ENCODE results near the gene CDH2. TPM values are rescaled to one million over a fixed set of nuclear protein-coding genes. Genes with fewer than 3 reads are reported as not detected.

Gene CDH2
- total RNA-seq, 1 experiment from 2014 or later = not detected

- no peak for DNase-seq (ENCODE audit: low spot score)
Observed at GRCh38 chr18:28045176-28045810, 131.6 kb downstream of the CDH2 start.

- no peak for DNase-seq (ENCODE audit: low spot score)
Observed at GRCh38 chr18:28044036-28044435, 132.9 kb downstream of the CDH2 start.

- DNase-seq (ENCODE audit: low spot score) = no peak
Observed at GRCh38 chr18:28043631-28044030, 133.3 kb downstream of the CDH2 start.

- no peak for DNase-seq (ENCODE audit: low spot score)
Observed at GRCh38 chr18:28041366-28041765, 135.6 kb downstream of the CDH2 start.

GRCh38 chr18:28040716-28041115 is 136.2 kb downstream of the CDH2 start:
- no peak for DNase-seq (ENCODE audit: low spot score)

- DNase-seq (ENCODE audit: low spot score) = no peak
Observed at GRCh38 chr18:28040211-28040610, 136.7 kb downstream of the CDH2 start.

- DNase-seq (ENCODE audit: low spot score) = no peak
Observed at GRCh38 chr18:28039691-28040090, 137.2 kb downstream of the CDH2 start.

GRCh38 chr18:28039078-28039477 is 137.9 kb downstream of the CDH2 start:
- DNase-seq (ENCODE audit: low spot score) = no peak

GRCh38 chr18:28036488-28036887 is 140.4 kb downstream of the CDH2 start:
- no peak for DNase-seq (ENCODE audit: low spot score)

GRCh38 chr18:28034567-28034966 is 142.4 kb downstream of the CDH2 start:
- no peak for DNase-seq (ENCODE audit: low spot score)

GRCh38 chr18:28032177-28032576 is 144.8 kb downstream of the CDH2 start:
- no peak for DNase-seq (ENCODE audit: low spot score)

GRCh38 chr18:28030458-28030857 is 146.5 kb downstream of the CDH2 start:
- no peak for DNase-seq (ENCODE audit: low spot score)

GRCh38 chr18:28027755-28028154 is 149.2 kb downstream of the CDH2 start:
- no peak for DNase-seq (ENCODE audit: low spot score)

- no peak for DNase-seq (ENCODE audit: low spot score)
Observed at GRCh38 chr18:28019425-28020108, 157.4 kb downstream of the CDH2 start.

GRCh38 chr18:28018351-28018750 is 158.6 kb downstream of the CDH2 start:
- no peak for DNase-seq (ENCODE audit: low spot score)

GRCh38 chr18:28015671-28016070 is 161.3 kb downstream of the CDH2 start:
- no peak for DNase-seq (ENCODE audit: low spot score)

- DNase-seq (ENCODE audit: low spot score) = no peak
Observed at GRCh38 chr18:28013066-28013465, 163.9 kb downstream of the CDH2 start.

- no peak for DNase-seq (ENCODE audit: low spot score)
Observed at GRCh38 chr18:28012336-28012735, 164.6 kb downstream of the CDH2 start.

GRCh38 chr18:28009589-28009988 is 167.3 kb downstream of the CDH2 start:
- no peak for DNase-seq (ENCODE audit: low spot score)

GRCh38 chr18:28007841-28008240 is 169.1 kb downstream of the CDH2 start:
- DNase-seq (ENCODE audit: low spot score) = no peak

GRCh38 chr18:28005164-28005563 is 171.8 kb downstream of the CDH2 start:
- DNase-seq (ENCODE audit: low spot score) = no peak

- DNase-seq (ENCODE audit: low spot score) = no peak
Observed at GRCh38 chr18:28004606-28005005, 172.3 kb downstream of the CDH2 start.

GRCh38 chr18:28003451-28003850 is 173.5 kb downstream of the CDH2 start:
- DNase-seq (ENCODE audit: low spot score) = no peak

GRCh38 chr18:28002841-28003240 is 174.1 kb downstream of the CDH2 start:
- no peak for DNase-seq (ENCODE audit: low spot score)

Measured in HT-29 (cell line).